ENCODE measurements around the gene TAF1C.

DNA sequence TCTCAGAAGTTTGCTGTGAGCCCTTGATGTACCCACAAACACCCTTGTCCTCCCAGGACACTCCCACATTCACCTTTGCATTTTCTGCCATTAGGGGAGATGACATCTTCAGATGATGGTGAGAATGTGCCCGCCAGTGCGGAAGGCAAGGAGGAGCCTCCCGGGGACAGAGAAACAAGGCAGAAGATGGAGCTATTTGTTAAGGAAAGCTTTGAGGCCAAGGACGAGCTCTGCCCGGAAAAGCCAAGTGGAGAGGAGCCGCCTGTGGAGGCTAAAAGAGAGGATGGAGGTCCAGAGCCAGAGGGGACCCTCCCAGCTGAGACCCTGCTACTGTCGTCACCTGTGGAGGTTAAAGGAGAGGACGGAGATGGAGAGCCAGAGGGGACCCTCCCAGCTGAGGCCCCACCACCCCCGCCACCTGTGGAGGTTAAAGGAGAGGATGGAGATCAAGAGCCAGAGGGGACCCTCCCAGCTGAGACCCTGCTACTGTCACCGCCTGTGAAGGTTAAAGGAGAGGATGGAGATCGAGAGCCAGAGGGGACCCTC, 17.0 kb downstream of the TAF1C start:
- TF ChIP-seq, protein P1, sequence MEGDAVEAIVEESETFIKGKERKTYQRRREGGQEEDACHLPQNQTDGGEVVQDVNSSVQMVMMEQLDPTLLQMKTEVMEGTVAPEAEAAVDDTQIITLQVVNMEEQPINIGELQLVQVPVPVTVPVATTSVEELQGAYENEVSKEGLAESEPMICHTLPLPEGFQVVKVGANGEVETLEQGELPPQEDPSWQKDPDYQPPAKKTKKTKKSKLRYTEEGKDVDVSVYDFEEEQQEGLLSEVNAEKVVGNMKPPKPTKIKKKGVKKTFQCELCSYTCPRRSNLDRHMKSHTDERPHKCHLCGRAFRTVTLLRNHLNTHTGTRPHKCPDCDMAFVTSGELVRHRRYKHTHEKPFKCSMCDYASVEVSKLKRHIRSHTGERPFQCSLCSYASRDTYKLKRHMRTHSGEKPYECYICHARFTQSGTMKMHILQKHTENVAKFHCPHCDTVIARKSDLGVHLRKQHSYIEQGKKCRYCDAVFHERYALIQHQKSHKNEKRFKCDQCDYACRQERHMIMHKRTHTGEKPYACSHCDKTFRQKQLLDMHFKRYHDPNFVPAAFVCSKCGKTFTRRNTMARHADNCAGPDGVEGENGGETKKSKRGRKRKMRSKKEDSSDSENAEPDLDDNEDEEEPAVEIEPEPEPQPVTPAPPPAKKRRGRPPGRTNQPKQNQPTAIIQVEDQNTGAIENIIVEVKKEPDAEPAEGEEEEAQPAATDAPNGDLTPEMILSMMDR (IDR thresholded peaks at IDR 0.05), result no peak
- TF ChIP-seq, protein P2, sequence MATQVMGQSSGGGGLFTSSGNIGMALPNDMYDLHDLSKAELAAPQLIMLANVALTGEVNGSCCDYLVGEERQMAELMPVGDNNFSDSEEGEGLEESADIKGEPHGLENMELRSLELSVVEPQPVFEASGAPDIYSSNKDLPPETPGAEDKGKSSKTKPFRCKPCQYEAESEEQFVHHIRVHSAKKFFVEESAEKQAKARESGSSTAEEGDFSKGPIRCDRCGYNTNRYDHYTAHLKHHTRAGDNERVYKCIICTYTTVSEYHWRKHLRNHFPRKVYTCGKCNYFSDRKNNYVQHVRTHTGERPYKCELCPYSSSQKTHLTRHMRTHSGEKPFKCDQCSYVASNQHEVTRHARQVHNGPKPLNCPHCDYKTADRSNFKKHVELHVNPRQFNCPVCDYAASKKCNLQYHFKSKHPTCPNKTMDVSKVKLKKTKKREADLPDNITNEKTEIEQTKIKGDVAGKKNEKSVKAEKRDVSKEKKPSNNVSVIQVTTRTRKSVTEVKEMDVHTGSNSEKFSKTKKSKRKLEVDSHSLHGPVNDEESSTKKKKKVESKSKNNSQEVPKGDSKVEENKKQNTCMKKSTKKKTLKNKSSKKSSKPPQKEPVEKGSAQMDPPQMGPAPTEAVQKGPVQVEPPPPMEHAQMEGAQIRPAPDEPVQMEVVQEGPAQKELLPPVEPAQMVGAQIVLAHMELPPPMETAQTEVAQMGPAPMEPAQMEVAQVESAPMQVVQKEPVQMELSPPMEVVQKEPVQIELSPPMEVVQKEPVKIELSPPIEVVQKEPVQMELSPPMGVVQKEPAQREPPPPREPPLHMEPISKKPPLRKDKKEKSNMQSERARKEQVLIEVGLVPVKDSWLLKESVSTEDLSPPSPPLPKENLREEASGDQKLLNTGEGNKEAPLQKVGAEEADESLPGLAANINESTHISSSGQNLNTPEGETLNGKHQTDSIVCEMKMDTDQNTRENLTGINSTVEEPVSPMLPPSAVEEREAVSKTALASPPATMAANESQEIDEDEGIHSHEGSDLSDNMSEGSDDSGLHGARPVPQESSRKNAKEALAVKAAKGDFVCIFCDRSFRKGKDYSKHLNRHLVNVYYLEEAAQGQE (IDR thresholded peaks at IDR 0.05; ENCODE audit: insufficient read depth in 1 of 2, low read depth in 2 of 2, low read length in 1 of 2), result no peak
- TF ChIP-seq SIN3A (IDR thresholded peaks at IDR 0.05; ENCODE audit: borderline replicate concordance, insufficient read depth, low read depth, low read length) (no peak), TCF7L2 (IDR thresholded peaks at IDR 0.05; ENCODE audit: low read depth, low read length) (no peak)
